Suprapubic skin (tissue), 4 donors: ENCODE data around the gene NFATC3. TPM values are rescaled to one million over a fixed set of nuclear protein-coding genes. Genes with fewer than 3 reads are reported as not detected.

Experiments
- DNase-seq, 2 donors: peaks; one replicate each; pipeline ENCODE4 v3.0.0-alpha.2; 2019; ENCODE audit warnings: low spot score in 2 of 2
- H3K27ac ChIP-seq: fragments of 200-600 bp; sonication (generic); one replicate; pipeline ENCODE4 v1.5.1; 2019
- H3K27me3 ChIP-seq: fragments of 200-600 bp; sonication (generic); one replicate; pipeline ENCODE4 v1.5.1; 2019
- H3K36me3 ChIP-seq: fragments of 200-600 bp; sonication (generic); one replicate; pipeline ENCODE4 v1.5.1; 2019
- H3K4me1 ChIP-seq: fragments of 200-600 bp; sonication (generic); one replicate; pipeline ENCODE4 v1.5.1; 2019
- H3K4me3 ChIP-seq: fragments of 200-600 bp; sonication (generic); one replicate; pipeline ENCODE4 v1.5.1; 2019; ENCODE audit warnings: mild to moderate bottlenecking
- H3K9me3 ChIP-seq: fragments of 200-600 bp; sonication (generic); one replicate; pipeline ENCODE4 v1.5.1; 2019
- CTCF ChIP-seq, 2 donors: fragments of 200-600 bp in 1 of 2; fragments of 450-650 bp in 1 of 2; sonication (generic) in 1 of 2; IDR thresholded peaks; one replicate each; pipeline ENCODE4 v1.5.1; 2016 to 2019; ENCODE audit warnings: antibody characterized with exemption in 2 of 2, mild to moderate bottlenecking in 1 of 2, moderate library complexity in 1 of 2
- EP300 ChIP-seq: sonication (generic); formaldehyde crosslinking; IDR thresholded peaks from one replicate; pipeline ENCODE4 v1.6.1; 2017; ENCODE audit warnings: antibody characterized with exemption
- POLR2A ChIP-seq, 2 donors: fragments of 450-650 bp; IDR thresholded peaks; one replicate each; pipeline ENCODE4 v1.6.1; 2017; ENCODE audit warnings: antibody characterized with exemption in 2 of 2, mild to moderate bottlenecking in 2 of 2, moderate library complexity in 2 of 2
- POLR2AphosphoS5 ChIP-seq, 3 donors: sonication (generic); formaldehyde crosslinking; IDR thresholded peaks; one replicate each; pipeline ENCODE4 v1.6.1; 2017; ENCODE audit warnings: antibody characterized with exemption in 3 of 3
- WGBS: methylation state at CpG from one replicate; pipeline ENCODE4 v1.1.5; 2018; 5-methylcytosine and 5-hydroxymethylcytosine counted together
- total RNA-seq, 4 donors: library from RNA; depleted of rRNA; stranded (reverse); fragments of >200 nt; gene quantifications; one replicate each; pipeline ENCODE4 v1.1.0, GENCODE V29; 2016

NFATC3 gene
- total RNA-seq, 4 donors from 2014 or later, result 32.7 to 58.1 (median 36.9) TPM

DNA sequence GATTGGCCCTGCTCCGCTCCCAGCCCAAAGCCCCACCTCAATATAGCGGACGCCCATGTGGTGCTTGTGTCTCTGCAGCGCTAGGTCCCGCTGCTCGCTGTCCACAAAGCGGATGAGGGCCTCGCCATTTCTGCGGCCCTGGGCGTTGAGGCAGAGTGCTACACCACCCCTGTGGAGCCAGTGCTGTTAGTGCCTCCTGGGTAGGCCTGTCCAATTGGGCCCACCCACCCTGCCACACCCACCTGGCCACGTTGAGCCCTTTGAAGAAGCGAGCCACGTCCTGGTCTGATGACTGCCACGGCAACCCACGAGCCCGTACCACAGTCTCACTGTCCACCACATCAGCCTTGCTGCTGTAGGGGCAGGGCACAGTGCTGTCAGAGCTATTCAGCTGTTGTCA, 147.2 kb downstream of the NFATC3 start:
- TF ChIP-seq POLR2A (IDR thresholded peaks at IDR 0.05) (no peak), EP300 (no peak), POLR2AphosphoS5 (IDR thresholded peaks at IDR 0.05) (no peak), CTCF (IDR thresholded peaks at IDR 0.05) (no peak)
- peaks cover 60% of the 10 kb centered on the region for H3K4me1 ChIP-seq
- no peak overlapping the region for H3K4me3 ChIP-seq
- H3K36me3 ChIP-seq, result peaks cover 34% of the 10 kb centered on the region
- WGBS, result 95% methylated on average over 8 of the region's 16 CpGs
- no peaks in the 10 kb centered on the region for H3K27me3 ChIP-seq
- H3K27ac ChIP-seq, result no peak overlapping the region
- DNase-seq, result no peak
- no peaks in the 10 kb centered on the region for H3K9me3 ChIP-seq

DNA sequence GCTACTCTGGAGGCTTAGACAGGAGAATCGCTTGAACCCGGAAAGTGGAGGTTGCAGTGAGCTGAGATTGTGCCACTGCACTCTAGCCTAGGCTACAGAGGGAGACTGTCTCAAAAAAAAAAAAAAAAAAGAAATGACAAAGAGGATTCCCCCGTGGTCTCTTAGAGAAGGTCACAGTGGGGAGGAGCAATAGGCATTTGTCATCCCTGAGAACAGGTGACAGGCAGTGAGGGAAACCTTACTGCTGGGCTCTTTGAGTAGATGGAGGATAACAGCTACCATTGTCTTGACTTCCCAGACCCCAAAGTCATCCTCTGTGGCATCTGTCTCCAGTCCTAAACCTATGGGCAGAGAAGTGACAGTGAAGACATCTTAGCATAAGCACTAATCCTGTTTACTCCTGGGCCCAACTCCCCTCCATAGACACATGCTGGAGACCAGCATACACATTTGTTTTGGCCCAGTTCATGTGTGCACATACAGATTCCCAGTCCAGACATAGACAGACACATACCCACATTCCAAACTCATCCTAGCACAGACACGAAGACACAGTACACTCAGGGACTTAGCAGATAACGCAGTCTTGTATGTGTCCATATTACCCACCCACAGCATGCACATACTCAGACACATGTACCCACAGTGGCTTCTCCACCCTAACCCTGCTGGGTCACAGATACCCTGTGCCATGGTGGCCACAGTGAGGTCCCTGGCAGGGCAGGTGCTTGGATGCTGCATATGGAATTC, 148.1 kb downstream of the NFATC3 start:
- no peak for TF ChIP-seq EP300
- no peak for TF ChIP-seq CTCF (IDR thresholded peaks at IDR 0.05)
- no peak for TF ChIP-seq POLR2A (IDR thresholded peaks at IDR 0.05)
- TF ChIP-seq POLR2AphosphoS5 (IDR thresholded peaks at IDR 0.05), result no peak
- Histone ChIP-seq H3K4me3 (peak overlapping the region; percentile 54), H3K4me1 (peaks cover 60% of the 10 kb centered on the region), H3K36me3 (peaks cover 27% of the 10 kb centered on the region), H3K27me3 (no peaks in the 10 kb centered on the region), H3K27ac (peak overlapping the region; percentile 96), H3K9me3 (no peaks in the 10 kb centered on the region)
- WGBS, result 70% methylated on average over 5 of the region's 5 CpGs
- DNase-seq, result peak in 1 of 2 donors; percentile 12

- peak overlapping the region; percentile 54 for H3K4me3 ChIP-seq
- no peaks in the 10 kb centered on the region for H3K27me3 ChIP-seq
Measured at GRCh38 chr16:68233835-68234187, 148.6 kb downstream of the NFATC3 start.

GRCh38 chr16:68234188-68235107, 149.3 kb downstream of the NFATC3 start:
- Histone ChIP-seq H3K27ac (peak overlapping the region; percentile 96), H3K4me1 (peaks cover 54% of the 10 kb centered on the region), H3K27me3 (no peaks in the 10 kb centered on the region), H3K4me3 (peak overlapping the region; percentile 54), H3K36me3 (peaks cover 27% of the 10 kb centered on the region), H3K9me3 (no peaks in the 10 kb centered on the region)
- peak in 1 of 2 donors; percentile 83 for DNase-seq
- TF ChIP-seq CTCF (IDR thresholded peaks at IDR 0.05) (no peak), EP300 (no peak), POLR2A (IDR thresholded peaks at IDR 0.05) (no peak), POLR2AphosphoS5 (IDR thresholded peaks at IDR 0.05) (peak in 2 of 3 donors; percentile 38 to 47)
- WGBS, result 36% methylated on average over 13 of the region's 13 CpGs

More at GRCh38 chr16:68233835-68234187, 148.6 kb downstream of the NFATC3 start:
- Histone ChIP-seq H3K4me1 (peaks cover 59% of the 10 kb centered on the region), H3K36me3 (peaks cover 27% of the 10 kb centered on the region), H3K27ac (peak overlapping the region; percentile 96), H3K9me3 (no peaks in the 10 kb centered on the region)
- DNase-seq, result no peak
- WGBS, result 63% methylated on average over 8 of the region's 8 CpGs
- no peak for TF ChIP-seq POLR2AphosphoS5 (IDR thresholded peaks at IDR 0.05)
- no peak for TF ChIP-seq EP300
- TF ChIP-seq CTCF (IDR thresholded peaks at IDR 0.05), result no peak
- TF ChIP-seq POLR2A (IDR thresholded peaks at IDR 0.05), result no peak
